Adrenal gland (tissue), 5 donors: Measurements from ENCODE around the gene DELE1.

Experiments used
- CTCF ChIP-seq, 6 experiments: fragments of 450-650 bp in 4 of 6; fragments of 200-600 bp in 2 of 6; sonication (generic) in 1 of 6; IDR thresholded peaks; 1 replicate in 5 of 6; 2 replicates in 1 of 6; pipeline versions ENCODE4 v1.5.1 to v1.8.0; 2016 to 2021; ENCODE audit warnings: antibody characterized with exemption in 6 of 6, mild to moderate bottlenecking in 2 of 6, moderate library complexity in 1 of 6
- POLR2A ChIP-seq, 2 donors: fragments of 450-650 bp; IDR thresholded peaks; one replicate each; pipeline ENCODE4 v1.6.1; 2017; ENCODE audit warnings: antibody characterized with exemption in 2 of 2, mild to moderate bottlenecking in 2 of 2, moderate library complexity in 1 of 2
- donor health status: DM: no; HTN: no; CAD: no.

GRCh38 chr5:141950207-141951005 is 26.7 kb downstream of the DELE1 start:
- TF ChIP-seq CTCF (IDR thresholded peaks at IDR 0.05) (no peak), POLR2A (IDR thresholded peaks at IDR 0.05) (no peak)
